NCI-H2107 treated with DMSO at 0.1 percent for 48 hours (cell line): ENCODE data around the gene SHISA5.
"Not testable (repeated sequence)": the region's sequence is repeated elsewhere in the genome, so short reads cannot be mapped to it uniquely, and the experiment has no call there.

Experiments used
- DNase-seq: peaks from one replicate; lab custom pipeline; 2025; ENCODE audit not compliant: unreplicated experiment; lab: John Stamatoyannopoulos, UW

SHISA5 gene

DNA sequence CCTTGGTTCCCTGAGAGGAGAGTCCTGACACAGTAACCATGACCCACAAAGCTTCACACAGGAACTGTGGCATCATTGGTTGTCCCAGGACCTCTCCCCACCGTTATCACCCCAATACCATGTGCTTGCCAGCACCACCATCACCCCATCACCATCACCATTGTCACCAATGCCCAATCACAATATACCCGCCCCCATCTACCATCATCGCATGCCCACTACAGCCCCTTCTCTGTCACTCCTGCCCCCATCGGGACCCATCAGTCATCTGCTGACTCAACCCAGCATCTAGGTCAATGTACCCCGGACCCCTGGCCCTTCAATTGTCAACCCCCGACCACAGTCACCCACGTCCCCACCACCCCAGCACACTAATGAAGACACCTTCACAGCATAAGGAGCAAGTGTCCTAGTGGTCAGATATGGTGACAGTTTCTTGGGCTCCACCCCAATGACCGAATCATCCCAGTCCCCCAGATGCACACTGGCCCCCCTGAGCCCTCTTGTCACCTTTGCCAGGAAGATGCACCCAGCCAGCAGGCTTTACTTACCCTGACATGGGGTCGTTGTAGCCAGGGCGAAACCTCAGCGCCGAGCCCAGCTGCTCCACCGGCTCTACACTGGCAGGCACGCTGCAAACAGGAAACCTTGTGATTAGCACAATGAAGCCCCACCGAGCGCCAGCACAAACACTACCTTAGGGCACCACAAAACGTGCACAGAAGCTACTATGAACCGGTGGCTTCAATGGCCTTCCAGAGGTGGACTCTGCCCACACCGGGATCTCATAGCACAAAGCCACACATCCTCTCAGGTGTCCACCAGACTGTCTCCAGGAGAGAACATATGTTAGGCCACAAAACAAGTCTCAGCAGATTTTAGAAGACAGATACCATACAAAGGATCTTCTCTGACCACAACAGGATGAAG is 25.1 kb downstream of the SHISA5 start:
- DNase-seq, result no peak

DNA sequence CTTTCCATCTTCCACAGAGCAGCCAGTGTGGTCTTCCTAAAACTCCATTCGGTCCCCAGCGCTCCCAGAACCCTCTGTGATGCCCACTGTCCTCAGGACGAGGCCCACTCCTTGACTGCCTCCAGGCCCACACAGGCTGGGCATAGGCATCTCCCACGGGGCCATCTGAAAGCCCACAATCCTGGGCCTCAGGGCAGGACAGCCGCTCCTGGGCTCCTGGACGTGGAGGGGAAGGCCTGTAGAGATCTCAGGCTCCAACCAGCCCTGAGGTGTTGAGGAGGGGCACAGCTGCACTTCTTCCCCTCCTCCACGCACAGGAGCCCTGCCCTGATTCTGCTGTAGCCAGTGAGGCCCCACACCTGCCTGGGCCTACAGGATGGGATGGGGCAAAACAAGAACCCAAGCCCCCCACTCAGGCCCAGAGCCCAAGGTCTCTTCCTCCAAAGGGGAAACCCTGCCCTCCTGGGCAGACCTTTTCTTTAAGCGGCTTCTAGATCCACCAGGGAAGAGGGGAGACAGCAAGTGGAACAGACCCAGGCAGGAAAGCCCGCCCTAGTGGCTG is 25.9 kb downstream of the SHISA5 start:
- DNase-seq, result no peak

DNA sequence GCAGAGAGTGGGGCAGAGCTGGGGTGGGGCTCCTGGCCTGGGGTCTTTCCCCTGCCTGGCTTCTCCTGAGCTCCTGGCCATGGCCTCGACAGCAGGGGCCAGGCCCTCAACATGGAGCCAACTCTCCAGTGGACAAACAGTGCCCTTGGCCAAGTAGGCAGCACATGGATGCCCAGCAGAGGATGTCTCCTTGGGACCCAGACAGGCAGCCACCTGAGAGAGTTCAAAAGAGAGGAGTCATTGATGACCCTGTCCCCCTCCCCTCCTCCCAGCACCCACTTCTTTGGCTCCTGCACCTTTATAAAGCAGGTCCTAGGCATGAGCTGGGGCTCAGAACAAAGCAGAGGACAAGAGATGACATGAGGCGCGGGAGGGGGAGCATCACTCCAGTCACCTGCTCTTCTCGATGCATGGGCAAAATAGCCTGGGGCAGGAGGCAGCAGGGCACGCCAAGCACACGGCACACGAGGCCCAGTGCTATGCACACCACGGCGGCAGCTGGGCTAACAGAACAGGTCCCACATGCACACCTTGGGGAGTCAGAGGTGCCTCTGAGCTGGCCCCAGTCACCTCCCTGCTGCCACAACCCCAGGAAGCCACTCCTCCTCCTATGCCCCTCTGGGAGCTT is 27.4 kb downstream of the SHISA5 start:
- no peak for DNase-seq

DNA sequence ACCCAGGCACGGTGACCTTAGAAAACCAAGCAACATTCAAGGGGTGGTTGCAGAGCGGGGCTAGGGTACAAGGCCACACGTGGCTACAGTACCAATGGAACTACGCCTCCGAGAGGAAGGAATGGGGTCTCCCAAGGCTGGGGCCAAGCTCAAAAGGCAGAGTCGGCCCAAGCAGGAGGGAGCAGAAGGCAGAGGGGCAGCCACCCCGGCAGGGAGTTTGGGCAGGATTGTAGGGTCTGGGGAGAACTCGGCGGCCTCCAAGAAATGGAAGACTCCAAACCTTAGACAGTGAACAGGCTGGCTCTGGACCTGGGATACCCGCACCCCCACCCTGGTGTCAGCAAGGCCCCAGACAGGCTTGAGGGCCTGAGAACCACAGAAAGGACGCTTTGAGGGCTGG is 28.8 kb downstream of the SHISA5 start:
- no peak for DNase-seq

DNA sequence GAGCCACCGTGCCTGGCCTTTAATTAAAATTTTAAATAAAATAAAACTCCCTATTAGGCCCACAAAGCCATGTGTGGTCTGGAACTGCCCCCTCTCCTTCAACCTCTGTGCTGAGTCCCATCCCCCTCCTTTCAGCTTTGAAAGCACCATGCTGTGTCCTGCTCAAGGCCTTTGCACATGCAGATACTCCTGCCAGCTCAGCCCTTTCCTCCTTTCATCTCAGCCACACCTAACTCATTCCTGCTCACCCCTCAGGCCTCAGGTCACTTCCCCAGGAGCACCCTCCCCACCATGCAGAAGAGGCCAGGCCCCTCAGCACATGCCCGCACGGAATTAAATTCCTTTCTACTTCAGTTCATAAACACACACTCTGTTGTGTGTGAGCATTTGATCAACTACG is 29.4 kb downstream of the SHISA5 start:
- no peak for DNase-seq

DNA sequence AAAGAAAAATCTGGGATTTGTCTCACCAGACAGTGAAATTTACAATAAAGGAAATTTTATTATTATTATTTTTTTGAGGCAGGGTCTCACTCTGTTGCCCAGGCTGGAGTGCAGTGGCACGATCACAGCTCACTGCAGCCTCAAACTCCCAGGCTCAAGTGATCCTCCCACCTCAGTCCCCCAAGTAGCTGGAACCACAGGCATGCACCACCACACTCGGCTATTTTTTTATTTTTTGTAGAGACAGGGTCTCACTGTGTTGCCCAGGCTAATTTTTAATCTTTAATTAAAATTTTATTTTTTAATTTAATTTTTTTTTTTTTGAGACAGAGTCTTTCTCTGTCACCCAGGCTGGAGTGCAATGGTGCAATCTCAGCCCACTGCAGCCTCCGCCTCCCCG is 29.9 kb downstream of the SHISA5 start:
- not testable (repeated sequence) for DNase-seq

- DNase-seq, result no peak
These were observed 30.4 kb downstream of the SHISA5 start for GRCh38 chr3:48473617-48473952.

GRCh38 chr3:48472923-48473616 is 30.9 kb downstream of the SHISA5 start:
- peak; percentile 46 for DNase-seq

DNA sequence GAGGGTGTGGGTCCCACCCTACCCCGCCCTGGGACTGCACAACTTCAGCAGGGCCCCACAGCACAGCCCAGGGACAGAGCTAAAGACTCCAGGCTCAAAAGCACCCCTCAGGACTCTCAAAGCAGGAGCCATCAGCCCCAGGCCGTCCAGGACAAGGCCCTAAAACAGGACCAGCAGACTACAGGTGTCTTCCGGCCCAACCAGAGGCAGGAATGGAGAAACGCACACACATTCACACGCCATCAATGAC is 31.4 kb downstream of the SHISA5 start:
- DNase-seq, result no peak

DNA sequence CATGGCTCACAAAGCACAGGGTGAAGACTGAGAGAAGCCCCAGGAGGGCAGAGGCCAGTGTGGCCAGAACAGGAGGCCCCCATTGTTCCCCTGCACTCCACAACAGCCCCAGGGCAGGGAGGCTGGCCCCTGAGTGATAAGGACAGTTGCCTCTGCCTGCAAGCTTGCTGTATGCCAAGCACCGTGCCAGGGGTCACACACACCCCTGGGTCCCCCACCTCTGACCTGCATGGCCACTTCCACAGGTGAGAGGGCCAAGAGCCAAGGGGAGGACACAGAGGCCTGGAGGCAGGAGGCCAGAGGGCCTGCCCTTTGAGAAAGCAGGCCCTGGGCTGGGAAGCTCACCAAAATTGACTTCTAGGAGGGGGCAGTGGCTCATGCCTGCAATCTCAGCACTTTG is 33.7 kb downstream of the SHISA5 start:
- no peak for DNase-seq

DNA sequence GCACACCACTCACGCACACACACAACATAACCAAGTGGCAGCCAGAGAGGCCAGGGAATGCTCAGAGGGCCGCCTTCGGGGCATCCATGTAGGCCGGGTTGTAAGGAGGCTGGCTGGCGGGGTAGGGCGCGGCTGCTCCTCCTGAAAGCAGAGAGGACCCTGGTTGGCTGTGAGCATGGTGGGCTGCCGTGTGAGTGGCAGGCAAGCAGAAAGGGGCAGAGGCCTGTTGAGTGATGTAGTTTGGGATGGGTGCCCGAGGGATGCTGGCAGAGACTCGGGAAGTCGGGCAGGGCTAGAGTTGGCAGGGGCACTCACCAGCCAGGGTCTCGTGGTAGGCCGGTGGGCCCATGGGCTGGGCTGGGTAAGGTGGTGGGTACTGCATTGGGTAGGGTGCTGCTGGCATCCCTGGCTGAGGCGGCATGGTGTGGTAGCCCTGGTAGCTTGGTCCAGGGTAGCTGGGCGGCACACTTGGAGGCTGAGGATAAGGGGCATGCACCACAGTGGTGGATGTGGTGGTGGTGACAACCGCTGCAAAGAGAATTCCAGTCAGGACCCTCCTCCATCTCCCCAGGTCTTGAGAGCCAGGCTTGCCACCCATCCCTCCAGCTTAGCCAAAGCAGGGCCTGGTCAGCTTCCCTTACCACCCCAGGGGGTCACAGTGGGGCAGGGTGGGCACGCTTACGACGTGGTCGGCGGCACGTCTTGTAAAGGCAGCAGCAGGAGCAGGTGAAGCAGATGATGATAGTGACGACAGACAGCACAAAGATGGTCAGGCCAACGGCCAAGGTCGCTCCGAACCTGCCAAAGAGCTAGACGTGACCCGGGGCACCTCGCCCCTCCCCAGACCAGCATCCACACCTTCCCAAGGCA is 34.7 kb downstream of the SHISA5 start:
- no peak for DNase-seq

DNA sequence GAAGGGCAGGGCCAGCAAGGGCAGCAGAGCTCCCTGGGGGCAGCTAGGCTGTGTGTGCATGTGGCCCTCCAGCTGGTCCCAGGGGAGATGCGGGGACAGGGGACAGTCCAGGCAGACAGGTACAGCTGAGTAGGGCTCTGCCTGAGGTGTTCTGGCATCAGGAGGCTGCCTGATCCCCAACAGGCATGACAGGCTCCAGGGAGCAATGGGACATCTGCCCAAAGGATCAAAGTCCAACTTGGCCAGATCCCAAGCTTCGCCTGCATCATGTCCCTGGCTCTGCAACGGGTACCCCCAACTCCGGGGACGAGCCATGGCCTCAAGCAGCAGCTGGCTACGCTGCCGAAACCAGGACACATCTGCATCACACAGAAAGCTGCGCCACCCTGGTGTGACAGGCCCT is 35.6 kb downstream of the SHISA5 start:
- DNase-seq, result no peak

DNA sequence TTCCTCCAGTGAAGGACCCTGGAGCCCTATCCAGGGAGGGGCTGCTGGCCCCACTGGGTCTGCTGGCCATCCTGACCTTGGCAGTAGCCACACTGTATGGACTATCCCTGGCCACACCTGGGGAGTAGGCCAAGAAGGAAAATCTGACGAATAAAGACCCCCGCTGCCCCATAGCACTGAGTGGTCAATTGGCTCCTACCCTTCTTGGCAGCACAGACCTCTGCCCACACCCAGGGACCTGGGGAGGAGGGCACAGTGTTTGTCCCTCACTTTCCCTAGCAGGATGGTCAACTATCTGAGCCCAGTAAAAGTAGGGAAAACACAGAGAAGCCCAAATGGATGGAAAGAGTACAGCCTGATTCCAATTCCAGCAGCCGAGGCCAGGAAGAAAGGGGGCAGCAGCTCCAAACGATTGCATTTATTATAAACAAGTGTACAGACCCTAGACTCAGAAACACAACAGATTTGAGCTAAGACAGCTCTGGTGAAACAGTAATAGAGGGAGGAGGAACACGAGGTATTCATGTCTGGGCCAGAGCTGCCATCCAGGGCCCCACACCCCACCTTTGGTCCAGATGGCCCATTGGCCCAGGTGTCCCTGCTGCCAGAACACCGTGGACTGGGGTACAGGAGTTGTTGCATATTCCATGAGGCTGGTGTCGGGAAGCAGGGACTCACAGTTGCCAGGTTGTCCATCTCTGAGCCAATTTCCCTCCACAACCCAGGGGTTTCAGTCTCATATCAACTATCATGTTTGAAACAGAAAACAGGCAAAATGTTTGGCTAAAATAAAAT is 36.3 kb downstream of the SHISA5 start:
- no peak for DNase-seq

GRCh38 chr3:48467110-48467454 is 36.9 kb downstream of the SHISA5 start:
- DNase-seq, result no peak

DNA sequence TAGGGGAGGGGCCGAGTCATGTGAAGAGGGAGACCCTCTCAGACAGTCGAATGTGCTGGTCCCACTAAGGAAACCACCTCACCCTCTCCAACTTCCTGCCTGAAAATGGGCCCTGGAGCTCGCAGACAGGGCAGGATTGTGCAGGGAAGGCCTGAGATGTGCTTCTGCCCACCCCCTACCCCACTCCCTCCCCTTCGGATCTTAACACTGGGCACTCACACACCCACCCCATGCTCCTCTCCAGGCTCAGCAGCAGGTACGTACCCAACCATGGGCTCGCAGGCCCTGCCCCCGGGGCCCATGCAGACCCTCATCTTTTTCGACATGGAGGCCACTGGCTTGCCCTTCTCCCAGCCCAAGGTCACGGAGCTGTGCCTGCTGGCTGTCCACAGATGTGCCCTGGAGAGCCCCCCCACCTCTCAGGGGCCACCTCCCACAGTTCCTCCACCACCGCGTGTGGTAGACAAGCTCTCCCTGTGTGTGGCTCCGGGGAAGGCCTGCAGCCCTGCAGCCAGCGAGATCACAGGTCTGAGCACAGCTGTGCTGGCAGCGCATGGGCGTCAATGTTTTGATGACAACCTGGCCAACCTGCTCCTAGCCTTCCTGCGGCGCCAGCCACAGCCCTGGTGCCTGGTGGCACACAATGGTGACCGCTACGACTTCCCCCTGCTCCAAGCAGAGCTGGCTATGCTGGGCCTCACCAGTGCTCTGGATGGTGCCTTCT is 37.4 kb downstream of the SHISA5 start:
- DNase-seq, result no peak

- peak; percentile 44 for DNase-seq
These were observed 38.2 kb downstream of the SHISA5 start for GRCh38 chr3:48465531-48466378.

DNA sequence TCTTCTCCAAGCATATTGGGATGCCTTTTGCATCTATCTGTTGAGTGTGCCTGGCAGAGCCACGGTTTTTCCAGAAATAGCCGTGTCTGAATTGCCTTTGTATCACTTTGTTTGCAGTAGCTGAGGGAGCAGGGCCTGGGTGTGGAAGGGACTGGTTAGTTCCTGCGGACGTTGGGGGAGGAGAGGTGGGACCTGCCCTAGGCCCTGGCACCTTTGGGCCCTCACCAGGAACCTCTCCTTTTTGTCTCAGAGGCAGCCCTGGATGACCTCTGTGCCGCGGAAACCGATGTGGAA is 38.8 kb downstream of the SHISA5 start:
- DNase-seq, result no peak

- no peak for DNase-seq
These were observed 39.2 kb downstream of the SHISA5 start for GRCh38 chr3:48464713-48465221.

GRCh38 chr3:48463703-48464102 is 40.3 kb downstream of the SHISA5 start:
- no peak for DNase-seq
